ENCODE measurements around the gene SLC37A2.
"Not testable (repeated sequence)": the region's sequence is repeated elsewhere in the genome, so short reads cannot be mapped to it uniquely, and the experiment has no call there.

The SLC37A2 gene

DNA sequence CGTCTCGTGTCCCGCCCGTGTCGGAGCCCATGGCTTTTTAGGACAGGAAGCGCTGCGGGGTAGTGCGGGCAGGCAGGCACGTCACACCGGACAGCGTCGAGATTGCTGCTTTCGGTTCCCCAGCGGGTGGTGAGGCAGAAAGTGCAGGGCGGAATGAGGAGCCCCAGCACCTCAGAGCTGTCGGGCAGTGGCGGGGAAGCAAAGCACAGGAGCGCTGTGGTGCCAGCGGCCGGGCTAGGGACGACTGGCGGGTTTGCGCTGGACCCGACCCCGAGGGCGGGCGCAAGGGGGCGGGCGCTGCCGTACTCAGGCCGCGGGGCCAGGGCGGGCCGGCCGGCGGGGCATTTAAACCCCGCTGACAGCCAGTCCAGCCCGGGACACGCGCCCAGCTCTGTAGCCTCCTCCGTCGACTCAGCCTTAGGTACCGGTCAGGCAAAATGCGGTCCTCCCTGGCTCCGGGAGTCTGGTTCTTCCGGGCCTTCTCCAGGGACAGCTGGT is at the start of gene SLC37A2:
Gene SLC37A2, plus strand, starts transcription at position 375 of the 498 bp plus-strand sequence. Its CDS starts 63 bp downstream, at position 438.
- peak; percentile 69 for DNase-seq (ENCODE audit: low spot score)

GRCh38 chr11:125016413-125016812 is 46.7 kb upstream of the SLC37A2 start:
- no peak for DNase-seq (ENCODE audit: low spot score)

- no peak for DNase-seq (ENCODE audit: low spot score)
Measured at GRCh38 chr11:125020342-125020741, 42.8 kb upstream of the SLC37A2 start.

DNA sequence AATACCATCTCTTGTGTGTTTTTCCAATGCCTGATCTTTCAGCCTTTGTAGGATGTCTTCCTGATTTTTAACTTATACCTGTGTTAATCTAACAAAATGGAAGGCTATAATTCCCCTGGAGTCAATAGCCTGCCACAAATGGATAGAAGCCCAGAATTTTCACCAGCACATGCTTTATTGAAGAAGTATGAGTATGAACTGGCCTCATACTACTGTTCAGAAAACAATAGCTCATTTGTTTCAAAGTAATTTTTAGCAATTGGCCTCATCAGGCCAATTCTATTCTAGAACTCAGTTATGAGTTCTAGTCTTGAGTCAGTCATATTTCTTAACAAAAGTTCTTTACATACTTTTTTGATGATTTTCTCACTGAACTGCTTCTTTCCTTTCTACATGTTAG is 40.6 kb upstream of the SLC37A2 start:
- DNase-seq (ENCODE audit: low spot score): no peak

- no peak for DNase-seq (ENCODE audit: low spot score)
Measured at GRCh38 chr11:125025968-125026367, 37.1 kb upstream of the SLC37A2 start.

- not testable (repeated sequence) for DNase-seq (ENCODE audit: low spot score)
Measured at GRCh38 chr11:125029431-125029830, 33.7 kb upstream of the SLC37A2 start.

DNA sequence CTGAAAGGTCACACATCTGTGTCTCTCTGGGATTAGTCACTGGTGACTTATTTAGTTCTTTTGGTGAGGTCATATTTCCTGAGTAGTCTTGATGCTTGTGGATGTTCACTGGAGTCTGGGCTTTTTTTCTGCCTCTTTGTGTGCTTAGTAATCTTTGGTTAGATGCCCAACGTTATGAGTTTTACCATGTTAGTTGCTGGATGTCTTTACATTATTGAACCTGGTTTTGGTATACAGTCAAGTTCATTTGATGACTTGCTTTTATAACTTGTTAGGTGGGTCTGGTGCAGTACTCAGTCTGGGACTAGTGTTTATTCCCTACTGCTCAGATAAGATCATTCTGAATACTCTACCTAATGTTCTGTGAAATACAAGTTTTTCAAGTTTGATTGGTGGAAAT is 26.2 kb upstream of the SLC37A2 start:
- no peak for DNase-seq (ENCODE audit: low spot score)

GRCh38 chr11:125049164-125049792 is 13.8 kb upstream of the SLC37A2 start:
- no peak for DNase-seq (ENCODE audit: low spot score)

- DNase-seq (ENCODE audit: low spot score): no peak
Measured at GRCh38 chr11:125052047-125052446, 11.1 kb upstream of the SLC37A2 start.

GRCh38 chr11:125053167-125053566 is 9.9 kb upstream of the SLC37A2 start:
- DNase-seq (ENCODE audit: low spot score): no peak

GRCh38 chr11:125055107-125055715 is 7.9 kb upstream of the SLC37A2 start:
- no peak for DNase-seq (ENCODE audit: low spot score)

GRCh38 chr11:125056111-125056510 is 7.0 kb upstream of the SLC37A2 start:
- not testable (repeated sequence) for DNase-seq (ENCODE audit: low spot score)

DNA sequence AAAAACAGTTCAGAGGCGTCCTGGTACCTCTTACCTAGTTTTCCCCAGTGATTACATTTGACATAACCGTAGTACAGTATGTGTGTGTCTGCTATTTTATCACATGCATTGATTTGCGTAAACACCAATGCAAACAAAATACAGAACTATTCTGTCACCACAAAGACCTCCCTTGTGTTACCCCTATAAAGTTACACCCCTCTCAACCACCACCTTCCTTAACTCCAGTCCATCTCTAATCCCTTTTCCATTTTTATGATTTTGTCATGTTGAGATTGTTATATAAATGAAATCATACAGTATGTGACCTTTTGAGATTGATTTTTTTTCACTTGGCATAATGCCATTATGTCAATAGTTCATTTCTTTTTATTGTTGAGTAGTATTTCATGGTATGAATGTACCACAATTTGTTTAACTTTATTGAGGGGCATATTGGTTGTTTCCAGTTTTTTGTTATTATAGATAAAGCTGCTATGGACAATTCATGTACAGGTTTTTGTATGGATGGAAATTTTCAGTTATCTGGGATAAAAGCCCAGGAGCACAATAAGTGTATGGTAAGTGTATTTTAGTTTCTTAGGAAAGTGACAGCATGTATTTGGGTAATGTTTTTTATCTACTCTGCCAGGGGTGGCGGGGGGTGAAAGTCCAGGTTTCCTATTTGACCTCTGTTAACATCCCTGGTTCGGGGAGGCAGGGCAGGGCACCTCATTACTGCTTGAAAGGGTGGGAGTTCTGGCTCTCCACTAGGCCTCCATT is 6.0 kb upstream of the SLC37A2 start:
- no peak for DNase-seq (ENCODE audit: low spot score)

DNA sequence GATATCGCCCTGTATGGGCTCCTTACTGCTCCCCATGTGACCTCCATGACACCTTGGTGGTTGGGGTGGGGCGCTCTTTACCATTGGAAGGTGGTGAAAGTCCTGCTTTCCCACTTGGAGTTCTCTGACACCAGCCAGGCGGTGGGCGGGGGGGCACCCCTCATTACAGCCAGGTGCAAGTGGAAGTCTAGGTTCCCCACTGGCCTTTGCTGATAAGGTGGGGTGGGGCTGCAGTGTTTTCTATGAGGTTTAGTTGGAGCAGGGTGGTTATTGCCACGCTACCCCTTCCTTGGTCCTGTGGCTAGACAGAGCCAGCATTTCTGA is 5.5 kb upstream of the SLC37A2 start:
- DNase-seq (ENCODE audit: low spot score): no peak

- no peak for DNase-seq (ENCODE audit: low spot score)
Measured at GRCh38 chr11:125061281-125061680, 1.8 kb upstream of the SLC37A2 start.

DNA sequence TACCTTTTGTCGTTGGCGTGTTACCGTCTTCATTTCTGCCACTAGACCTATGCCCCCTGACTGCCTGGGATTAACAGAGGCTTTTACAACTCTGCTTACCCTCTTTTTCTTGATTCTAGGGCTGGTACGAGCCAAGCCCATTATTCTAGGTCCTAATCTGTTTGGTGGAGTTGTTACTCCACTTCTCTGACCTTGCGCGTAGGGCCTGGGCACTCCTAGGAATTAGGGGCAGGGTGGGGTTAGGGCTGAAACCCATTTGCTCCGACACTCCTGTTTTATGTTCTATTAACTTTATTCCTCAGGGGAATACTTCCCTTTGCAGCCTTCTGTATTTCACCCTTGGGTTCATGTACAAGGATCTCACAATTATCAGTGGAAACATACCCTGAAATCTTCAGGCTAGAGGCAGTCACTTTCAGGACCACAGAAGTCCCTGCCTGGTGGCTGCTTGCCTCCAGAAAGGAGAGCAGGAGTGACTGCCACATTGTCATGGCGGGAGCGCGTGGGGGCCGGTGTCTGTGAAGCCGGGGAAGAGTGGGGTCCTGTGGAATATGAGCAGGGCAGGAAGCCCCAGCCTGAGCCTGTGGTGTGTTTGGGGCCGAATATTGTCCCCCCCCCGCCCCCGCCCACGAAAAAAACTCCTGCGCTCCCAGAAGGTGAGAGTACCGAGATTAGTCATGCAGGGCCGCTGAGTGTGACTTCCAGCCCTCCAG is 731 bp upstream of the SLC37A2 start:
- no peak for DNase-seq (ENCODE audit: low spot score)

DNA sequence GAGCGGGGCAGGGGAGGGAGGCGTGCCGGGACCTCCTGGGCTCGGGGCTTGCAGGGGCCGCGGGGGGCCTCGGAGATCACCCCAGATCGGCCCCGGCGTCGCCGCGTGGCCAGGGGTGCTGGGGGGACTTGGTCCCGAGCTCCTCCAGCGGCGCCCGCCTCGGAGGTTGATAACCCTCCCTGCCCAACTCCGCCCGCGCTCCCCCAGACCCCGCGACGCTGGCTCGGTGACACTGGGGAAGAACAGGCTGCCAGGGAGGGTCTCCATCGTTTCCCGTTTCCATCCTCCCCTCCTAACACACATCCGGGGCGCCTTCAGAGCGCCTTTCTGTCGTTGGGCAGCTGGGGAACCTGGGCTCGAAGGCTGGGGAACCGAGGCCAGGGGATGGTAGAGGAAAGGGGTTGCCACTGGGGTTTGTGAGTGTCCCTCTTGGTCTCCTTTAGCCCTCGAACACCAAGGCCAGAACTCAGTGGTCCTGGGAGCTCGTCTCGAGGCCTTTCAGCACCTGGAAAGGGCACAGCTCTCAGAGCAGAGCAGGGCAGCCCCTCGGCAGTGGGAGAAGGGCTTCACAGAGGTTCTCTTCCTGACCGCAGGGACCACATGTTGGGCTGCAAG is 431 bp downstream of the SLC37A2 start:
- no peak for DNase-seq (ENCODE audit: low spot score)

DNA sequence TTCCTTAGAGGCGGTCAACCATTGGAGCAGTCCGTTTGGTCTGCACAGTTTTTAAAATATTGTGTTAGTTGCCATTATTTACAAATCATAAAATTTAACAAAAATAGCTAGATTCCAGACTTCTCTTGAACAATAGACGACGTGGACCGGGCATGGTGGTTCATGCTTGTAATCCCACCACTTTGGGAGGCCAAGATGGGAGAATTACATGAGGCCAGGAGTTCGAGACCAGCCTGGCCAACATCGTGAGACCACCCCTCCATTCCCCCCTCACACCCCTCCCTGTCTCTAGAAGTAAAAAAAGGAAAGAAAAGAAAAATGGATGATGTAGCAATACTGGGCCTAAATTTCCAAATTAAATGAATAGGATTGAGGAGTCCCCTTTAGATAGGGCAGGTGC is 965 bp downstream of the SLC37A2 start:
- DNase-seq (ENCODE audit: low spot score): no peak

DNA sequence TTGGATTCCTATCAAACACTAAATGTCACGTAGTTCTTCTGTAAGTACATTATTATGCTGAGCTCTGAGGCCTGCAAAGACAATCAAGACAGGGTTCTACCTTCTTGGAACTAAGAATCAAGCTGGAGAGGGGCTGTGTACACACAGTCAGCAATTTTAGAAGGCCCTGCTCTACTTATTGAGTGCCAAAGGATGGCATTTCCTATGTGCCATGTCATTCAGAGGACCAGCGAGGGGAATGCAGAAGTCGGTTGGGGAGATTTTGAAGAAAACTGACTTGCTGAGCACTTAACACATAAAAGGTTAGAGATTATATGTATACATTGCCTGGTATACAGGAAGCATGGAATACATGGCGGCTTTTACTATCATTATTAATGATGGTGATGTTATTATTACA is 5.3 kb downstream of the SLC37A2 start:
- no peak for DNase-seq (ENCODE audit: low spot score)

DNA sequence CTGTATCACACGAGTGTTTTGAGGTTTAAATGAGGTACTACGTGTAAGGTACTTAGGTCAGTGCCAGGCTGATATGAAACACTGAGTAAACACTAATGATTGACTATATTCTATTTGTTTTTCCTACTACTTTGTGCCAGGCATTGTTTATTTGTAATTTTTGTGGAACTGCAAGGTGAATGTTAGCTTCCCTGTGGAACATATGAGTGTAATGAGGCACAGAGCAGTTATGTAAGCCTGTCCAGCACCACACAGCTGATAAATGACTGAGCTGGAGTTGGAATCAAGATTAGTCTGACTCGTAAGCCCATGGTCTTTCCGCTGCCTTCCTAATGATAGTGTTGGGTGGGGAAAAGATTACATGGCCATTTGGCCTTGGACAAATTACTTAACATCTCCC is 5.9 kb downstream of the SLC37A2 start:
- DNase-seq (ENCODE audit: low spot score): no peak

GRCh38 chr11:125069796-125070195 is 6.7 kb downstream of the SLC37A2 start:
- no peak for DNase-seq (ENCODE audit: low spot score)

GRCh38 chr11:125070699-125071254 is 7.7 kb downstream of the SLC37A2 start:
- peak; percentile 74 for DNase-seq (ENCODE audit: low spot score)
